Kidney (tissue), 14 donors: Measurements from ENCODE around the gene PPP1R14B. TPM values are rescaled to one million over a fixed set of nuclear protein-coding genes. Genes with fewer than 3 reads are reported as not detected.
A peak's percentile ranks its signal among the peaks of the same experiment; 100 is the strongest.

Source experiments
- DNase-seq, 5 donors: peaks; one replicate each; pipeline ENCODE4 v3.0.0-alpha.2; 2013 to 2020
- FAIRE-seq: peaks from 2 replicates; lab custom pipeline; 2012; peaks lifted over from hg19 to GRCh38; lab: Jason Lieb, UNC
- H3K27ac ChIP-seq, 2 donors: one replicate each; pipeline ENCODE4 v1.7.0; 2013; ENCODE audit warnings: low read depth in 2 of 2, low read length in 2 of 2, inconsistent platforms in 1 of 2
- H3K27me3 ChIP-seq: one replicate; pipeline ENCODE4 v1.7.1; 2013; ENCODE audit warnings: low read length, inconsistent platforms; ENCODE audit not compliant: control insufficient read depth, insufficient read depth
- H3K36me3 ChIP-seq, 3 donors: one replicate each; pipeline versions ENCODE4 v1.7.0 to v1.7.1; 2013; ENCODE audit warnings: low read length in 3 of 3, control low read depth in 1 of 3, inconsistent platforms in 1 of 3; ENCODE audit not compliant: insufficient read depth in 3 of 3, control insufficient read depth in 2 of 3
- H3K4me1 ChIP-seq, 3 donors: one replicate each; pipeline versions ENCODE4 v1.7.0 to v1.7.1; 2013; ENCODE audit warnings: low read length in 3 of 3, inconsistent platforms in 1 of 3, low read depth in 1 of 3; ENCODE audit not compliant: control insufficient read depth in 2 of 3, insufficient read depth in 2 of 3
- H3K4me3 ChIP-seq, 3 donors: one replicate each; pipeline versions ENCODE4 v1.7.0 to v1.8.1; 2013; ENCODE audit warnings: low read length in 3 of 3, control low read depth in 1 of 3, inconsistent platforms in 1 of 3
- H3K9ac ChIP-seq, 3 donors: one replicate each; pipeline versions ENCODE4 v1.7.0 to v1.7.1; 2013; ENCODE audit warnings: low read length in 3 of 3, control low read depth in 1 of 3, inconsistent platforms in 1 of 3
- H3K9me3 ChIP-seq, 3 donors: one replicate each; pipeline versions ENCODE4 v1.7.0 to v1.7.1; 2013; ENCODE audit warnings: low read length in 3 of 3, control low read depth in 1 of 3, inconsistent platforms in 1 of 3; ENCODE audit not compliant: control insufficient read depth in 2 of 3, insufficient read depth in 1 of 3
- CTCF ChIP-seq: IDR thresholded peaks from 3 replicates; pipeline ENCODE4 v1.5.1; 2012; ENCODE audit warnings: mild to moderate bottlenecking, moderate library complexity, borderline replicate concordance; ENCODE audit not compliant: insufficient read depth; ENCODE audit errors: extremely low read depth
- intact Hi-C: fragments of 100-400 bp; cut with DNase I; formaldehyde crosslinking; loops from one replicate; pipeline ENCODE4 v1.11.1; 2022
- polyA plus RNA-seq: library from polyadenylated mRNA; stranded (reverse); fragments of 350-450 nt; fragmentation: Illumina TruSeq; extraction: RNeasy Lipid Tissue Mini Kit (QIAGEN cat#74804); gene quantifications from one replicate; pipeline ENCODE4 v1.2.3, GENCODE V29; 2014; ENCODE audit warnings: low read depth, low replicate concordance; ENCODE audit not compliant: insufficient read depth
- total RNA-seq: library from RNA; stranded (reverse); fragmentation: NEBNext Ultra II Directional; extraction: Animal tissue kit (Norgen Biotek cat#: 25700); gene quantifications from one replicate; pipeline ENCODE4 v1.2.1, GENCODE V29; 2021
- donor health status: control.
- donor health status: control.
- donor health status: control.
- donor health status: control.
- donor health status: control.
- donor health status: DM: yes; HTN: yes; CAD: no.
- donor health status: Normal renal cell carcinoma (clear cell type).

PPP1R14B gene
- total and polyA plus RNA-seq, 2 donors from 2014 or later = 86.5 to 145 TPM

GRCh38 chr11:64258356-64258755 is 11.6 kb upstream of the PPP1R14B start:
- H3K27me3 ChIP-seq = no peaks in the 10 kb centered on the region

GRCh38 chr11:64256300-64256699 is 9.6 kb upstream of the PPP1R14B start:
- no peak for FAIRE-seq
- H3K4me1 ChIP-seq = peaks cover 0 to 14% (median 5%) of the 10 kb centered on the region in 3 donors
- intact Hi-C loops = no loop called here
- H3K36me3 ChIP-seq = peaks cover 0 to 6% (median 6%) of the 10 kb centered on the region in 3 donors
- H3K4me3 ChIP-seq = no peak overlapping the region
- DNase-seq = peak in 1 of 5 donors; percentile 61
- H3K9ac ChIP-seq = no peak overlapping the region
- H3K27me3 ChIP-seq = no peaks in the 10 kb centered on the region
- no peaks in the 10 kb centered on the region for H3K9me3 ChIP-seq
- no peak overlapping the region for H3K27ac ChIP-seq
- TF ChIP-seq CTCF = no peak

More at GRCh38 chr11:64258356-64258755, 11.6 kb upstream of the PPP1R14B start:
- TF ChIP-seq CTCF = no peak
- H3K4me1 ChIP-seq = peaks cover 0 to 3% (median 0%) of the 10 kb centered on the region in 3 donors
- no peaks in the 10 kb centered on the region for H3K9me3 ChIP-seq
- DNase-seq = peak in 1 of 5 donors; percentile 67
- H3K36me3 ChIP-seq = peaks cover 0 to 6% (median 6%) of the 10 kb centered on the region in 3 donors
- intact Hi-C loops = no loop called here
- H3K9ac ChIP-seq = no peak overlapping the region
- no peak overlapping the region for H3K4me3 ChIP-seq
- FAIRE-seq = no peak
- no peak overlapping the region for H3K27ac ChIP-seq

DNA sequence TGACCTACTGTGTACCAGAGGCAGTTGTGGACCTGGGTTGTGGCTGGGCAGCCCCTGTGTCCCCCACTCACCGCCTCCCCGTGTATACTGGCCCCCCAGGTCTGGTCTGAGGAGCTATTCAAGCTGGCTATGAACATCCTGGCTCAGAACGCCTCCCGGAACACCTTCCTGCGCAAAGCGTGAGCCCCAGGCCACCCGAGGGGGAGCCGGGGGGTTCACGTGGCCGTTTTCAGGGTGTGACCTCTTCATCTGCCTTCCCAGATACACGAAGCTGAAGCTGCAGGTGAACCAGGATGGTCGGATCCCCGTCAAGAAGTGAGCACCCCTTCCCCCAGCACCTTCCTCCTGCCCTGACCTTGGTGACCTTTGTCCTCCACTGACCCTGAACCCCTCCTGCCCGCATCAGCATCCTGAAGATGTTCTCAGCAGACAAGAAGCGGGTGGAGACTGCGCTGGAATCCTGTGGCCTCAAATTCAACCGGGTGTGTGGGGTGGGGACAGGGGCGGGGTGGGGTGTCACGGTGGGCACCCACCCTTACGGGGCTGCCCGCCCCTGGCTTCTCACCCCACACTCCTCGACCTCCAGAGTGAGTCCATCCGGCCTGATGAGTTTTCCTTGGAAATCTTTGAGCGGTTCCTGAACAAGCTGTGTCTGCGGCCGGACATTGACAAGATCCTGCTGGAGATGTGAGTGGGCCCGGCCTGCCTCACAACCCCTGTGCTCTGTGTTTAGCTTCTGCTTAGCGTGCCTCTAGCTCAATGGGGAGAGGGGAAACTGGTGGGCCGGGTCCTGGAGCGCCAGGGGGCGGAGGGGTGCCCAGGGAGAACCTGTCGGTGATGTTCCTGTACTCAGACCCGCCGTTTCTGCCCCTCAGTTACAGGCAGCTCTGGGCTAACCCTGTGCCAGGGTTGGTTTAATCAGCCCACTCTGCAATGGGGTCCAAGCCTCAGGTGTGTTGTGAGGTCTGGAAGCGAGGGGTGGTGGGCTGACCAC is 8.7 kb upstream of the PPP1R14B start:
- FAIRE-seq (no peak), DNase-seq (peak in 1 of 5 donors; percentile 54)
- Histone ChIP-seq H3K9ac (no peak overlapping the region), H3K9me3 (no peaks in the 10 kb centered on the region), H3K4me1 (peaks cover 0 to 20% (median 5%) of the 10 kb centered on the region in 3 donors), H3K36me3 (peaks cover 0 to 6% (median 6%) of the 10 kb centered on the region in 3 donors), H3K4me3 (no peak overlapping the region), H3K27ac (no peak overlapping the region), H3K27me3 (no peaks in the 10 kb centered on the region)
- intact Hi-C loops = no loop called here
- no peak for TF ChIP-seq CTCF
